Activated CD8-positive, alpha-beta memory T cell treated with anti-CD3 and anti-CD28 coated beads, Interleukin-2, amount 50 U/mL, for 24 hours (primary cell): Measurements from ENCODE around the gene ICAM1.

Experiments used
- DNase-seq: peaks from one replicate; pipeline ENCODE4 v3.0.0-alpha.2; 2020; ENCODE audit errors: extremely low read depth

The ICAM1 gene

GRCh38 chr19:10243606-10244005, 27.3 kb upstream of the ICAM1 start:
- no peak for DNase-seq

DNA sequence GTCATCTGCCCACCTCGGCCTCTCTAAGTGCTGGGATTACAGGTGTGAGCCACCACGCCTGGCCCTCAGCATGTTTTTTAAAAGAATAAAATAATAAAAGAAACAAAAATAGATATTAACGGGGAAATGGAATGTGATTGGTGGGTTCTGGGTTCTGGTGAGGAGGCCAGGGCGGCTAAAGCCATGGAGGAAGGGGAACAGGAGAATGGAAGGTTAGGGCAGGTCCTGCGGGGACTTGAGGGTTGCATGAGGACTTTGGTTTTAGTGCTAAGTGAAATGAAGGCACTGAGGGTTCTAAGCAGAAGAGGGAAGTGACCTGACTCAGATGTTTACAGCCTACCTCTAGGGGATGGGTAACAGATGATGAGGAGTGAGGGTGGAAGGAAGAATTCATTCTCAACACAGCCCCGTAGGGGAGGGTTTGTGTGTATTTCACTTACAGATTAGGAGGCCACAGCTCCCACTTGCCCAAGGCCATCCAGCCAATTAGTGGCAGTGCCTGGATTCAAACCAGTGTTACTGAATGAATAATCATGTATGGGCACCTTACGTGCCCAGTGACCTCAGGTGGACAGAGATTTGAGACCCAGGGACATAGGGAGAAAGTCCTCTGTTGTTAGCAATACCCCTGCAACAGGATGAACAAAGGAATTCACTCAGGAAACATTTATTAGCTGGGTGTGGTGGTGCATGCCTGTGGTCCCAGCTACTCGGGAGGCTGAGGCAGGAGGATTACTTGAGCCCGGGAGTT, 25.6 kb upstream of the ICAM1 start:
- no peak for DNase-seq

DNA sequence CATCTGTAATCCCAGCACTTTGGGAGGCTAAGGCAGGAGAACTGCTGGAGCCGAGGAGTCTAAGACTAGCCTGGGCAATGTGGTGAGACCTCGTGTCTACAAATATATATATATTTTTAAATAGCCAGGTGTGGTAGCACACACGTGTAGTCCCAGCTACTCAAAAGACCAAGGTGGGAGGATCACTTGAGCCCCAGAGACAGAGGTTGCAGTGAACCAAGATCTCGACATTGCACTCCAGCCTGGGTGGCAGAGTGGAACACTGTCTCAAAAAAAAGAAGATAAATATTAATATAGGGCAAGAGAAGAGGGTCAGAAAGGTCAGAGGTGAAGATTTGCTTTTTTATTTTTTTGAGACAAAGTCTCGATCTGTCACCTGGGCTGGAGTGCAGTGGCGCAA, 24.4 kb upstream of the ICAM1 start:
- DNase-seq: no peak

- peak; percentile 93 for DNase-seq
Observed at GRCh38 chr19:10251792-10252694, 18.9 kb upstream of the ICAM1 start, which contains the start of gene MRPL4. Gene MRPL4 (plus strand): TSS chr19:10252214. CDS start chr19:10252254, 40 bp downstream.

DNA sequence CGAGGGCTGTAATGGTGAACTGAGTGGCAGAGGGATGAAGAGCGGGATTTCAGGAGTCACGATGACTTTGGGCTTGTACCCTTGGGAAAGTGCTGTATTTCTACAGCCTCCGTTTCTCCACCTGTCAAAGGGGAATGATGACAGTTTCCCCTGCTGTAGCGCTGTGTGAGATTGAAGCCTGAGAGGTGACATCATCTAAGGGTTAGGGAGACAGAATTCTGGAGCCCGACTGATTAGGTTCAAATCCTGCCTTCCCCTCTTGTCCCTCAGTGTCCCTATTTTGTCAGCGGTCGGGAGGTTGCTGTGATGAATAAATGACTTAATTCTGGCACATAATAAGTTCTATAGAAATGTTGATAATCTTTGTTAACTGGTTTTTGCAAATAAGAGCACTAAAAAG, 18.2 kb upstream of the ICAM1 start:
- DNase-seq: no peak

- no peak for DNase-seq
Observed at GRCh38 chr19:10254244-10254643, 16.7 kb upstream of the ICAM1 start.

DNA sequence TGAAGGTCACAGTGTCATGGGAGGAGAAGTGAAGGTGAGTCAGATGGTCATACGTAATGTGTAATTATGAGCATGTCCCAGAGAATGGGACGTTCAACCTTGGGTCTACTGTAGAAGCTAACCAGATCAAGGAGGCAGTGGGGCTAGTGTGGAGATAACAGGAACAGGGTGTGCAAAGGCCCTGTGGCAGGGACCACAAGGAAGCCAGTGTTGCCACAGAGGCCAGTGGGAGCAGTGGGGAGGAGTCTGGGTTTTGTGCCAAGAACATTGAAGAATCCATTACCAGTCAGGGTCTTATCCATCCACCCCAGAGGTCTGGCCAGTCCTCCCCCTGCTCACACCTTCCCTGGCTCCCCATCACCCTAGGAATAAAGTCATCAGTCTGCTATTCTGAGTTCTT, 15.6 kb upstream of the ICAM1 start:
- no peak for DNase-seq

DNA sequence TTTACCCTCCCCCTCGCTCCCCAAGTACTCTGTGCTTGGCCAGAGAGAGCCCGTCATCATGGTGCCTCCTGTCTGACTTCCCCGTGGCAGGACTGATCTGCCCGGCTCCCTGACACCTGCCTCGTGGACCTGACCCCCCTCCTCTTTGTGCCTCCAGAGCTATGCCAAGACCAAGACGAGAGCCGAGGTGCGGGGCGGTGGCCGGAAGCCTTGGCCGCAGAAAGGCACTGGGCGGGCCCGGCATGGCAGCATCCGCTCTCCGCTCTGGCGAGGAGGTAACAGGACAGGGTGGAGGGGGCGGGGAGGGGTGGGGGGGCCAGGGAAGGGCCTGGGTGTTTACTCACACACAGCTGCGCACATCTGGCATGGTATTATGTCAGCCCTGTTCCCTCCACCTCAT, 14.4 kb upstream of the ICAM1 start:
- DNase-seq: no peak

- no peak for DNase-seq
Observed at GRCh38 chr19:10256970-10257615, 13.8 kb upstream of the ICAM1 start.

GRCh38 chr19:10258080-10258710, 12.7 kb upstream of the ICAM1 start:
- no peak for DNase-seq

DNA sequence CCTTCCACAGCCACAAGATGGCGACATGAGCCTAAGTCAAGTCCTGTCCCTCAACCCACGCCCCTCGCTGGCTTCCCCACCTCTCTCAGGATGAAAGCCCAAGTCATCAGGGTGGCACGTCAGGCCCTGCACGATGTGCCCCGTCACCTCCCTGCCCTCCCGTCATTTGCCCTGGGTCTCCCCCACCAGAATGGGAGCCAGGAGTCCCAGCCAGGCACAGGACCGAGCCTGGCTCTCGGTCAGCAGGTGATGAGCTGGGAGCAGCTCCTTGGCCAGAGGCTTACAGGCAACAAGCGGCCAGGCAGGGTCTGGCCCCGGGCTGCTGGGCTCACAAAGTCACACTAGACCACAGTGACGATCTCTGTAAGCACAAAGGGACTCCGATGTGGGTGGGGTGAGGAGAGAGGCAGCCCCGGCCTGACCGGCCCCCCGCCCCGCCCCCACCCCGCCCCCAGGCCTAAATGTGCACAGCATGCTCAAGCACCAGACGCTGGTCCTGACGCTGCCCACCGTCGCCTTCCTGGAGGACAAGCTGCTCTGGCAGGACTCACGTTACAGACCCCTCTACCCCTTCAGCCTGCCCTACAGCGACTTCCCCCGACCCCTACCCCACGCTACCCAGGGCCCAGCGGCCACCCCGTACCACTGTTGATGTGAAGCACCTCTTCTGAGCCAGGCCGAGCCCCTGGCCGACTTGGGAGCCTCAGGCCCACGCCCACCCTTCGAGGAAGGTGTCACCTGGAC, 11.6 kb upstream of the ICAM1 start:
- DNase-seq: peak; percentile 90

DNA sequence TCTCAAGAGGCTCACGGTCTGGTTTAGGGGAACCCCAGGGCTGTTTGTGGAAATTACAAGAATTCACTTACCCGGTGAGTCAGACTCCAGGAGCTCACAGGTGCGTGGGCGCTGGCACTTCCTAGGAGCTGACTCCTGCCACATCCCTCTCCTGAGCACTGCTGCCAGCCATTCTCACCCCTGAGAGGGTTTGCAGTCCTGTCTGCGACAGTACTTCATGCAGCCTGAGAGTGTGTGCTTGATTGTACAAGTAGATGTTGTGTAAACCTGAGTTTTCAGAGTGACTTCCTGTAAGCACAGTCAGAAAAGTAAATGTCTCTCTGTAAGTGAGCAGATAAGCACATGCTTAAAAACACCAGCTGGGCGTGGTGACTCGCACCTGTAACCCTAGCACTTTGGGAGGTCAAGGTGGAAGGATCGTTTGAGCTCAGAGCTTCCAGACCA, 10.8 kb upstream of the ICAM1 start:
- DNase-seq: no peak

DNA sequence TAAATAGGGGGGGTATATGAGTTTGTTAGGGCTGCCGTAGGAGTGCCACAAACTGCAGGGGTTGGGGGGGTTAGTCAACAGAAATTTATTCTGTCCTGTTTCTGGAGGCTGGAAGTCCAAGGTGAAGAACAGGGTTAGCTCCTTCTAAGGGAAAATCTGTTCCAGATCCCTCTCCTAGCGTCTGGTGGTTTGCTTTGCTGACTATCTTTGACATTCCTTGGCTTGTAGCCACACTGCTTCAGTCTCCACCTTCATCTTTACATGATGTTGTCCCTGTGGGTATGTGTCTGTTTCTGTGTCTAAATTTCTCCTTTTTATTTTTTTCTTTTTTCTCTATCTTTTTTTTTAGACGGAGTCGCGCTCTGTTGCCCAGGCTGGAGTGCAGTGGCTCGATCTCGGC, 8.1 kb upstream of the ICAM1 start:
- DNase-seq: no peak

DNA sequence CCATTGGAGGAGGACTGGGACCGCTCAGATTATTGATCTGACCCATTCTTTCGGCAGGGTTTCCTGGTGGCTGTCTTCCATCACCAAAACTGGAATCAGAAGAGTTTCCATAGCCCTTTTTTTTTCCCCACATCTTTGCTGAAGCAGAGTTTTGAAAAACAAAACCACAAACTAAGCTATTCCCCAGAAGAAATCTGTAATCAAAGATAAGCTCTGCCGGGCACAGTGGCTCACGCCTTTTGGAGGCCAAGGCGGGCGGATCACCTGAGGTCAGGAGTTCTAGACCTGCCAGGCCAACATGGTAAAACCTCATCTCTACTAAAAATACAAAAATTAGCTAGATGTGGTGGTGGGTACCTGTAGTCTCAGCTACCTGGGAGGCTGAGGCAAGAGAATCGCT, 4.2 kb upstream of the ICAM1 start:
- DNase-seq: no peak

DNA sequence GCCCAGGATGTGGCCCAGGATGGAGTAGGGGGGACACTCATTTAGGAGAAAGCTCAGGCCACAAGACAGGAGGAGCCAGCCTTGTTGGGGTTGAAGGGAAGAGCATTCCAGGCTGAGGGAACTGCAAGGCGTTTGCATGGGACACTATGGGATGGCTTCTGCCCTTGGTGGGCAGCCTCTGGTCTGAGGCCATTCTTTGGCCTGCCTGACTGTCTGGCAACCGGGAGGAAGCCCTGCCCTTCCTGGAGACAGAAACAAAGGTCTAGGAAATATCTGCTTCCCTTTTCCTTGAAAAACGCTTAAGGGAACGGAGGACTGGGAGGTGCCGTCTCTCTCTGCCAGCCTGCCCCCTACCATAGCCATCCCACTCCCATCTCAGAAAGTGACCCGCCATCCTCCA, 2.8 kb upstream of the ICAM1 start:
- DNase-seq: no peak

- peak; percentile 68 for DNase-seq
Observed at GRCh38 chr19:10269333-10270179, 1.4 kb upstream of the ICAM1 start.

- peak; percentile 34 for DNase-seq
Observed at GRCh38 chr19:10270180-10270615, 722 bp upstream of the ICAM1 start.

DNA sequence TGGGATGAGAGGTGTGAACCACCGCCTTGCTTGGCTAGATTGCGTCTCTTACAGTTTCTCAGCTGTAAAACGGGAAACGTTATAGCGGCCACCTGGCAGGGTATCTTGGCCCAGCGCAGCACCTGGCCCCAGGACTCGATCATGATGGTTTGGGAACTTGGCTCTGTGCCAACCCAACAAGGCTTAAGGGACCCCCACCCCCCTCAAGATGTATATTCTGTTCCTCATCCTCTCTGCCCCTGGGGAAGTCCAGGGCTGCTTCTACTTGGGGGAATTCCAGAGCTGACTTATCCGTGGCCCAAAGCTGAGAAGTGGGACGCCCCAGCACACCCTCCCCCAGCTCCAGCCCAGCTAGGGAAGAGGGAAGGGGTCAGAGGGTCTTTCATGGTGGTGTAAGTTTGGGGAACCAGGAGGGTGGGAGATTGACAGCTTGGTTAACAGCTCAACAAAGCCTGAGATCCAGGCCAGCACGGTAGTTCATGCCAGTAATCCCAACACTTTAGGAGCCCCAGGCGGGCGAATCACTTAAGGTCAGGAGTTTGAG, 695 bp downstream of the ICAM1 start:
- DNase-seq: no peak

DNA sequence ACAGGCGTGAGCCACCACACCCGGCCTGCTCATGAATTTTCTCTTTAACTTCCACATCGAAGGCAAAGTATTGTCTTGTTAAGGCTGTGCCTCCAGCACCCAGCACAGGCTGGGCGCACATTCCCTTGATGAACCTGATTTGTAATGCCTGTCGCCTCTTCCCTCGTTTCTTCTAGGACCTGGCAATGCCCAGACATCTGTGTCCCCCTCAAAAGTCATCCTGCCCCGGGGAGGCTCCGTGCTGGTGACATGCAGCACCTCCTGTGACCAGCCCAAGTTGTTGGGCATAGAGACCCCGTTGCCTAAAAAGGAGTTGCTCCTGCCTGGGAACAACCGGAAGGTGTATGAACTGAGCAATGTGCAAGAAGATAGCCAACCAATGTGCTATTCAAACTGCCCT, 3.7 kb downstream of the ICAM1 start:
- DNase-seq: no peak
